SK-N-SH (cell line): Measurements from ENCODE around the gene KRTAP5-9. TPM values are rescaled to one million over a fixed set of nuclear protein-coding genes. Genes with fewer than 3 reads are reported as not detected.
"Not testable (repeated sequence)": the region's sequence is repeated elsewhere in the genome, so short reads cannot be mapped to it uniquely, and the experiment has no call there.

Experiments used
- CTCF ChIA-PET: fragments of 300-600, 350-600 bp; formaldehyde crosslinking; extraction: SDS; loops from one replicate; lab custom pipeline; 2021; lab: Yijun Ruan, JAX
- POLR2A ChIA-PET: fragments of 350-600 bp; sonication (Branson Sonifier 250); formaldehyde crosslinking; extraction: SDS; loops from one replicate; lab custom pipeline; 2020; ENCODE audit warnings: antibody characterized with exemption, inconsistent platforms; lab: Yijun Ruan, JAX
- DNase-seq: peaks from one replicate; pipeline ENCODE4 v3.0.0; 2012
- H2AFZ ChIP-seq: fragments of 200-600 bp; sonication (generic); 2 replicates; pipeline ENCODE4 v1.8.1; 2016; ENCODE audit warnings: antibody characterized with exemption, mild to moderate bottlenecking, low read depth
- H3F3A ChIP-seq: fragments of 200-600 bp; sonication (generic); replicated peaks from 2 replicates; pipeline ENCODE3; 2016; ENCODE audit warnings: antibody characterized with exemption, mild to moderate bottlenecking; ENCODE audit not compliant: insufficient read depth
- H3K27ac ChIP-seq, 2 experiments: fragments of 200-500 bp in 1 of 2; fragments of 200-600 bp in 1 of 2; sonication (Bioruptor generic) in 1 of 2; sonication (generic), shearing (Covaris generic) in 1 of 2; 2 replicates each; pipeline versions ENCODE4 v1.5.1 to v1.6.1; 2014 to 2016; ENCODE audit warnings: low read depth in 2 of 2, inconsistent platforms in 1 of 2, low read length in 1 of 2, mild to moderate bottlenecking in 1 of 2, mixed read lengths in 1 of 2
- H3K27me3 ChIP-seq: fragments of 200-600 bp; sonication (generic), shearing (Covaris generic); 2 replicates; pipeline ENCODE4 v1.6.1; 2016; ENCODE audit warnings: mixed run types; ENCODE audit not compliant: insufficient read depth
- H3K36me3 ChIP-seq, 2 experiments: fragments of 200-500 bp in 1 of 2; fragments of 200-600 bp in 1 of 2; sonication (Bioruptor generic) in 1 of 2; sonication (generic) in 1 of 2; replicated peaks in 1 of 2; 2 replicates each; pipeline versions ENCODE3 to v1.5.1; 2014 to 2016; ENCODE audit warnings: low read length in 1 of 2, mild to moderate bottlenecking in 1 of 2; ENCODE audit not compliant: insufficient read depth in 2 of 2, control insufficient read depth in 1 of 2
- H3K4me1 ChIP-seq, 2 experiments: fragments of 200-500 bp in 1 of 2; fragments of 200-600 bp in 1 of 2; sonication (Bioruptor generic) in 1 of 2; sonication (generic), shearing (Covaris generic) in 1 of 2; 2 replicates each; pipeline versions ENCODE4 v1.5.1 to v1.6.1; 2014 to 2016; ENCODE audit warnings: low read depth in 1 of 2, low read length in 1 of 2, mixed run types in 1 of 2; ENCODE audit not compliant: insufficient read depth in 2 of 2, control insufficient read depth in 1 of 2
- H3K4me2 ChIP-seq: fragments of 200-600 bp; sonication (generic), shearing (Covaris generic); 2 replicates; pipeline ENCODE4 v1.6.1; 2017; ENCODE audit warnings: mixed run types
- H3K4me3 ChIP-seq, 2 experiments: fragments of 200-500 bp in 1 of 2; fragments of 200-600 bp in 1 of 2; sonication (Bioruptor generic) in 1 of 2; sonication (generic), shearing (Covaris generic) in 1 of 2; 2 replicates each; pipeline versions ENCODE4 v1.5.1 to v1.8.1; 2014 to 2016; ENCODE audit warnings: low read depth in 2 of 2, inconsistent platforms in 1 of 2, low read length in 1 of 2, mild to moderate bottlenecking in 1 of 2, mixed read lengths in 1 of 2, moderate library complexity in 1 of 2
- H3K79me2 ChIP-seq: fragments of 200-600 bp; sonication (generic); 2 replicates; pipeline ENCODE4 v1.8.1; 2017; ENCODE audit warnings: mild to moderate bottlenecking; ENCODE audit not compliant: insufficient read depth
- H3K9ac ChIP-seq: fragments of 200-600 bp; sonication (generic); 2 replicates; pipeline ENCODE4 v1.6.1; 2017; ENCODE audit warnings: mixed run types
- H3K9me2 ChIP-seq: fragments of 200-600 bp; sonication (generic); 2 replicates; pipeline ENCODE4 v1.6.1; 2017; ENCODE audit warnings: mixed run types
- H3K9me3 ChIP-seq: fragments of 200-600 bp; sonication (generic); 2 replicates; pipeline ENCODE4 v1.6.1; 2017; ENCODE audit warnings: mixed run types, mild to moderate bottlenecking, moderate library complexity
- H4K20me1 ChIP-seq: fragments of 200-600 bp; sonication (generic); 2 replicates; pipeline ENCODE4 v1.6.1; 2017; ENCODE audit warnings: mild to moderate bottlenecking, mixed run types; ENCODE audit not compliant: insufficient read depth
- WGBS: methylation state at CpG from one replicate; pipeline ENCODE4 v1.1.6; 2017; ENCODE audit warnings: low lambda C conversion rate; 5-methylcytosine and 5-hydroxymethylcytosine counted together
- polyA plus RNA-seq, 3 experiments: library from polyadenylated mRNA; depleted of rRNA; stranded (reverse); fragments of >200 nt; gene quantifications; 2 replicates each; pipeline ENCODE4 v1.2.3, GENCODE V29; 2012
- small RNA-seq, 7 experiments: library from RNA; depleted of rRNA; stranded (forward); fragments of <200 nt; gene quantifications; one replicate each; pipeline ENCODE3, GENCODE V24; 2012

Gene KRTAP5-9
- polyA plus RNA-seq, 1 of the 3 experiments (the other 2 are of a cell fraction): not detected

- H3K27ac ChIP-seq, H3K9ac ChIP-seq, POLR2A ChIA-PET, H3K27me3 ChIP-seq, H3K9me3 ChIP-seq, H3K4me1 ChIP-seq, H4K20me1 ChIP-seq, H3F3A ChIP-seq, H2AFZ ChIP-seq, H3K79me2 ChIP-seq, H3K4me3 ChIP-seq, DNase-seq, H3K4me2 ChIP-seq, H3K36me3 ChIP-seq, H3K9me2 ChIP-seq: not testable (repeated sequence)
- CTCF ChIA-PET: interaction anchor here (2.2 kb wide), 1 partner anchor 8 kb away, joined by 13 read pairs; no protein-coding TSS in a partner anchor
- WGBS: 27% methylated on average over 4 of the region's 4 CpGs
Observed at GRCh38 chr11:71588314-71588713, 40.1 kb downstream of the KRTAP5-9 start.

GRCh38 chr11:71588822-71589545 is 40.8 kb downstream of the KRTAP5-9 start:
- H3F3A ChIP-seq, H3K27ac ChIP-seq, H3K9me3 ChIP-seq, H3K27me3 ChIP-seq, H3K4me1 ChIP-seq, H3K9ac ChIP-seq, POLR2A ChIA-PET, H3K9me2 ChIP-seq, H3K79me2 ChIP-seq, H3K4me3 ChIP-seq, H3K4me2 ChIP-seq, DNase-seq, H2AFZ ChIP-seq, H4K20me1 ChIP-seq, H3K36me3 ChIP-seq: not testable (repeated sequence)
- CTCF ChIA-PET: interaction anchor here (2.2 kb wide), 1 partner anchor 9 kb away, joined by 13 read pairs; no protein-coding TSS in a partner anchor
- 55% methylated on average over 10 of the region's 11 CpGs for WGBS

GRCh38 chr11:71589546-71589920 is 41.3 kb downstream of the KRTAP5-9 start:
- H3K27ac ChIP-seq, H3K27me3 ChIP-seq, H3K4me3 ChIP-seq, POLR2A ChIA-PET, H3K36me3 ChIP-seq, H3K4me1 ChIP-seq, H3K79me2 ChIP-seq, H3K9me2 ChIP-seq, H3K4me2 ChIP-seq, DNase-seq, H4K20me1 ChIP-seq, H2AFZ ChIP-seq, H3K9me3 ChIP-seq, H3K9ac ChIP-seq, H3F3A ChIP-seq: not testable (repeated sequence)
- 43% methylated on average over 6 of the region's 8 CpGs for WGBS
- CTCF ChIA-PET: interaction anchor here (2.2 kb wide), 1 partner anchor 9 kb away, joined by 13 read pairs; no protein-coding TSS in a partner anchor

Small RNAs within 50 kb of the gene (small RNA-seq; reads per million reads assigned to genes)
- gene AP000867.1: 0 reads per million in 7 experiments
- 0 reads per million in 7 experiments for gene KRTAP5-14P

Other genes with a start within 250 kb of the KRTAP5-9 start
- gene DHCR7, start 100.0 kb upstream of the KRTAP5-9 start, polyA plus RNA-seq (2012; rRNA removed): 21.4 and 22.5 TPM in 2 replicates
- 62.5 and 74.0 TPM in 2 replicates for gene NADSYN1, start 95.2 kb upstream of the KRTAP5-9 start, polyA plus RNA-seq (2012; rRNA removed)
- 0.06 and 0.07 TPM in 2 replicates for gene KRTAP5-7, start 21.2 kb upstream of the KRTAP5-9 start, polyA plus RNA-seq (2012; rRNA removed)
- 0.06 TPM in 1 of 2 replicates, not detected in the other for gene KRTAP5-8, start 10.4 kb upstream of the KRTAP5-9 start, polyA plus RNA-seq (2012; rRNA removed)
- not detected in 2 replicates for gene KRTAP5-10, start 17.1 kb downstream of the KRTAP5-9 start, polyA plus RNA-seq (2012; rRNA removed)
- not detected in 2 replicates for gene KRTAP5-11, start 34.5 kb downstream of the KRTAP5-9 start, polyA plus RNA-seq (2012; rRNA removed)